Spleen (tissue), 7 donors: Measurements from ENCODE around the gene RAMP1.

Experiments
- POLR2A ChIP-seq, 3 donors: fragments of 450-650 bp; IDR thresholded peaks; one replicate each; pipeline ENCODE4 v1.5.1; 2017; ENCODE audit warnings: antibody characterized with exemption in 3 of 3, mild to moderate bottlenecking in 1 of 3
- POLR2AphosphoS5 ChIP-seq, 3 donors: sonication (generic); formaldehyde crosslinking; IDR thresholded peaks; one replicate each; pipeline ENCODE4 v1.5.1; 2017; ENCODE audit warnings: antibody characterized with exemption in 3 of 3
- TF ChIP-seq, protein P1 (sequence below), 11 experiments: fragments of 200-600 bp in 7 of 11; fragments of 450-650 bp in 4 of 11; sonication (generic) in 4 of 11; IDR thresholded peaks in 8 of 11; conservative IDR thresholded peaks in 3 of 11; 1 replicate in 7 of 11; 2 replicates in 4 of 11; pipeline versions ENCODE4 v1.4.0 to v1.8.0; 2016 to 2021; ENCODE audit warnings: antibody characterized with exemption in 11 of 11, inconsistent platforms in 4 of 11, mild to moderate bottlenecking in 1 of 11
- donor health status: DM: no; HTN: no; CAD: no; lungs with moderate emphysema.
- donor health status: DM: no; HTN: no; CAD: no.
- donor health status: DM: no; HTN: no; CAD: no.

DNA sequence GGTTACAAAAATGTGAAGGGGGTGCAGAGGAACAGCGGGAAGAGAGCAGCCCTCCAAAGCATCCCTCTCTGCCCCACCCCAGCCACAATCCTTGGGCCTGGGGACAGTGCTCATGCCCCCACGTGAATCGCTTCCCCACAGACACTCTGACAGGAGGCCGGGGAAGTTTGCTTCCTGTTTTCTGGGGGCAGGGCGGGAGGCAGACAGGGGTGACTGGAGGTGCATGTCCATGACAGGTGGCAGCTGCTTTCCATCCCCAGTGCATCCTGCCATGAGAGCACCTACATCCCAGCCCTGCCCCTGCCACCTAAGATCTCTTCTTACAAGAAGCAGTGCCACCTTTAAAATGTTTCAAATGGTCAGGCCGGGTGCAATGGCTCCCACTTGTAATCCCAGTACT lies 60.2 kb downstream of the RAMP1 start:
- no peak for TF ChIP-seq POLR2A (IDR thresholded peaks at IDR 0.05)
- TF ChIP-seq POLR2AphosphoS5 (IDR thresholded peaks at IDR 0.05), result no peak
- TF ChIP-seq, protein P1, sequence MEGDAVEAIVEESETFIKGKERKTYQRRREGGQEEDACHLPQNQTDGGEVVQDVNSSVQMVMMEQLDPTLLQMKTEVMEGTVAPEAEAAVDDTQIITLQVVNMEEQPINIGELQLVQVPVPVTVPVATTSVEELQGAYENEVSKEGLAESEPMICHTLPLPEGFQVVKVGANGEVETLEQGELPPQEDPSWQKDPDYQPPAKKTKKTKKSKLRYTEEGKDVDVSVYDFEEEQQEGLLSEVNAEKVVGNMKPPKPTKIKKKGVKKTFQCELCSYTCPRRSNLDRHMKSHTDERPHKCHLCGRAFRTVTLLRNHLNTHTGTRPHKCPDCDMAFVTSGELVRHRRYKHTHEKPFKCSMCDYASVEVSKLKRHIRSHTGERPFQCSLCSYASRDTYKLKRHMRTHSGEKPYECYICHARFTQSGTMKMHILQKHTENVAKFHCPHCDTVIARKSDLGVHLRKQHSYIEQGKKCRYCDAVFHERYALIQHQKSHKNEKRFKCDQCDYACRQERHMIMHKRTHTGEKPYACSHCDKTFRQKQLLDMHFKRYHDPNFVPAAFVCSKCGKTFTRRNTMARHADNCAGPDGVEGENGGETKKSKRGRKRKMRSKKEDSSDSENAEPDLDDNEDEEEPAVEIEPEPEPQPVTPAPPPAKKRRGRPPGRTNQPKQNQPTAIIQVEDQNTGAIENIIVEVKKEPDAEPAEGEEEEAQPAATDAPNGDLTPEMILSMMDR (IDR thresholded peaks at IDR 0.05 in 8 of 11, conservative IDR thresholded peaks at IDR 0.05 in 3 of 11), result no peak
